Measurements from ENCODE around the gene PGLYRP4.

PGLYRP4 gene

GRCh38 chr1:153352523-153352922 is 3.9 kb upstream of the PGLYRP4 start:
- Histone ChIP-seq H3K4me1 (ENCODE audit: control insufficient read depth, insufficient read depth, low read depth, low read length) (no peaks in the 10 kb centered on the region), H2AK5ac (ENCODE audit: low read length, severe bottlenecking) (no peak overlapping the region), H3K27me3 (ENCODE audit: control insufficient read depth in 1 of 2, insufficient read depth in 1 of 2, low read length in 2 of 2) (peaks cover 9 to 84% of the 10 kb centered on the region in 2 experiments), H2AFZ (ENCODE audit: low read depth, low read length) (no peak overlapping the region), H3K18ac (ENCODE audit: low read depth in 1 of 2, low read length in 2 of 2) (no peak overlapping the region), H3K79me1 (replicated peaks; ENCODE audit: low read length, poor library complexity, severe bottlenecking) (no peaks in the 10 kb centered on the region), H2BK15ac (ENCODE audit: low read depth, poor library complexity, severe bottlenecking) (no peak overlapping the region), H3K14ac (ENCODE audit: low read length in 2 of 2) (no peak overlapping the region), H3K27ac (ENCODE audit: low read length, poor library complexity, severe bottlenecking) (no peak overlapping the region), H3K23ac (ENCODE audit: low read length in 2 of 2) (no peak overlapping the region), H3K9me3 (ENCODE audit: control insufficient read depth, low read length) (no peaks in the 10 kb centered on the region), H2BK12ac (ENCODE audit: low read length in 2 of 2) (no peak overlapping the region), H2BK120ac (ENCODE audit: low read depth, low read length) (no peak overlapping the region), H2BK5ac (ENCODE audit: low read depth, low read length, poor library complexity, severe bottlenecking) (no peak overlapping the region), H3K9ac (ENCODE audit: low read length) (no peak overlapping the region), H3K4ac (ENCODE audit: low read depth in 1 of 2, low read length in 2 of 2) (no peak overlapping the region), H3K4me3 (ENCODE audit: insufficient read depth in 1 of 2, low read depth in 1 of 2, low read length in 2 of 2) (no peak overlapping the region), H3K4me2 (ENCODE audit: low read length, poor library complexity, severe bottlenecking) (no peak overlapping the region), H4K91ac (ENCODE audit: low read length) (no peak overlapping the region), H3K36me3 (ENCODE audit: control insufficient read depth in 1 of 2, insufficient read depth in 2 of 2, low read depth in 1 of 2, low read length in 2 of 2) (no peaks in the 10 kb centered on the region), H4K8ac (ENCODE audit: low read length) (no peak overlapping the region)
- 0% methylated on average over 4 of the region's 4 CpGs for WGBS
- peak; percentile 62 for DNase-seq

- H3K4me1 ChIP-seq (ENCODE audit: control insufficient read depth, insufficient read depth, low read depth, low read length): no peaks in the 10 kb centered on the region
- no peak overlapping the region for H3K4me2 ChIP-seq (ENCODE audit: low read length, poor library complexity, severe bottlenecking)
- H3K27ac ChIP-seq (ENCODE audit: low read length, poor library complexity, severe bottlenecking): no peak overlapping the region
- H3K79me1 ChIP-seq (replicated peaks; ENCODE audit: low read length, poor library complexity, severe bottlenecking): no peaks in the 10 kb centered on the region
- H2BK12ac ChIP-seq (ENCODE audit: low read length in 2 of 2): no peak overlapping the region
- H3K36me3 ChIP-seq (ENCODE audit: control insufficient read depth in 1 of 2, insufficient read depth in 2 of 2, low read depth in 1 of 2, low read length in 2 of 2): no peaks in the 10 kb centered on the region
- no peak overlapping the region for H3K18ac ChIP-seq (ENCODE audit: low read depth in 1 of 2, low read length in 2 of 2)
- no peak for DNase-seq
- H2BK15ac ChIP-seq (ENCODE audit: low read depth, poor library complexity, severe bottlenecking): no peak overlapping the region
- peaks cover 15 to 83% of the 10 kb centered on the region in 2 experiments for H3K27me3 ChIP-seq (ENCODE audit: control insufficient read depth in 1 of 2, insufficient read depth in 1 of 2, low read length in 2 of 2)
- no peak overlapping the region for H3K14ac ChIP-seq (ENCODE audit: low read length in 2 of 2)
- no peak overlapping the region for H3K9ac ChIP-seq (ENCODE audit: low read length)
- no peak overlapping the region for H2BK5ac ChIP-seq (ENCODE audit: low read depth, low read length, poor library complexity, severe bottlenecking)
- no peak overlapping the region for H2BK120ac ChIP-seq (ENCODE audit: low read depth, low read length)
- H4K8ac ChIP-seq (ENCODE audit: low read length): no peak overlapping the region
- H3K4me3 ChIP-seq (ENCODE audit: insufficient read depth in 1 of 2, low read depth in 1 of 2, low read length in 2 of 2): no peak overlapping the region
- no peak overlapping the region for H3K23ac ChIP-seq (ENCODE audit: low read length in 2 of 2)
- H3K9me3 ChIP-seq (ENCODE audit: control insufficient read depth, low read length): no peaks in the 10 kb centered on the region
- no peak overlapping the region for H2AK5ac ChIP-seq (ENCODE audit: low read length, severe bottlenecking)
- WGBS: 50% methylated on average over 1 of the region's 1 CpG
- H2AFZ ChIP-seq (ENCODE audit: low read depth, low read length): no peak overlapping the region
- H3K4ac ChIP-seq (ENCODE audit: low read depth in 1 of 2, low read length in 2 of 2): no peak overlapping the region
- H4K91ac ChIP-seq (ENCODE audit: low read length): no peak overlapping the region
Observed at GRCh38 chr1:153350321-153350957, 1.8 kb upstream of the PGLYRP4 start.

GRCh38 chr1:153349363-153350320 is 1.0 kb upstream of the PGLYRP4 start:
- WGBS: 69% methylated on average over 17 of the region's 17 CpGs
- Histone ChIP-seq H3K27ac (ENCODE audit: low read length, poor library complexity, severe bottlenecking) (no peak overlapping the region), H3K36me3 (ENCODE audit: control insufficient read depth in 1 of 2, insufficient read depth in 2 of 2, low read depth in 1 of 2, low read length in 2 of 2) (no peaks in the 10 kb centered on the region), H3K23ac (ENCODE audit: low read length in 2 of 2) (no peak overlapping the region), H3K9me3 (ENCODE audit: control insufficient read depth, low read length) (no peaks in the 10 kb centered on the region), H3K18ac (ENCODE audit: low read depth in 1 of 2, low read length in 2 of 2) (no peak overlapping the region), H2AK5ac (ENCODE audit: low read length, severe bottlenecking) (no peak overlapping the region), H3K9ac (ENCODE audit: low read length) (no peak overlapping the region), H2BK12ac (ENCODE audit: low read length in 2 of 2) (no peak overlapping the region), H3K14ac (ENCODE audit: low read length in 2 of 2) (no peak overlapping the region), H2BK5ac (ENCODE audit: low read depth, low read length, poor library complexity, severe bottlenecking) (no peak overlapping the region), H4K91ac (ENCODE audit: low read length) (no peak overlapping the region), H4K8ac (ENCODE audit: low read length) (no peak overlapping the region), H3K4ac (ENCODE audit: low read depth in 1 of 2, low read length in 2 of 2) (no peak overlapping the region), H3K79me1 (replicated peaks; ENCODE audit: low read length, poor library complexity, severe bottlenecking) (no peaks in the 10 kb centered on the region), H3K4me3 (ENCODE audit: insufficient read depth in 1 of 2, low read depth in 1 of 2, low read length in 2 of 2) (no peak overlapping the region), H2BK15ac (ENCODE audit: low read depth, poor library complexity, severe bottlenecking) (no peak overlapping the region), H3K4me1 (ENCODE audit: control insufficient read depth, insufficient read depth, low read depth, low read length) (no peaks in the 10 kb centered on the region), H2AFZ (ENCODE audit: low read depth, low read length) (no peak overlapping the region), H2BK120ac (ENCODE audit: low read depth, low read length) (no peak overlapping the region), H3K4me2 (ENCODE audit: low read length, poor library complexity, severe bottlenecking) (no peak overlapping the region), H3K27me3 (ENCODE audit: control insufficient read depth in 1 of 2, insufficient read depth in 1 of 2, low read length in 2 of 2) (peaks cover 18 to 83% of the 10 kb centered on the region in 2 experiments)
- DNase-seq: no peak

GRCh38 chr1:153347856-153348255 is 785 bp downstream of the PGLYRP4 start:
- H2BK15ac ChIP-seq (ENCODE audit: low read depth, poor library complexity, severe bottlenecking): no peak overlapping the region
- H2BK12ac ChIP-seq (ENCODE audit: low read length in 2 of 2): no peak overlapping the region
- H2AFZ ChIP-seq (ENCODE audit: low read depth, low read length): no peak overlapping the region
- H3K23ac ChIP-seq (ENCODE audit: low read length in 2 of 2): no peak overlapping the region
- no peak overlapping the region for H3K4me3 ChIP-seq (ENCODE audit: insufficient read depth in 1 of 2, low read depth in 1 of 2, low read length in 2 of 2)
- 73% methylated on average over 7 of the region's 7 CpGs for WGBS
- H3K4ac ChIP-seq (ENCODE audit: low read depth in 1 of 2, low read length in 2 of 2): no peak overlapping the region
- no peak for DNase-seq
- H3K9me3 ChIP-seq (ENCODE audit: control insufficient read depth, low read length): no peaks in the 10 kb centered on the region
- H3K27me3 ChIP-seq (ENCODE audit: control insufficient read depth in 1 of 2, insufficient read depth in 1 of 2, low read length in 2 of 2): peaks cover 18 to 83% of the 10 kb centered on the region in 2 experiments
- no peak overlapping the region for H3K4me2 ChIP-seq (ENCODE audit: low read length, poor library complexity, severe bottlenecking)
- no peak overlapping the region for H3K27ac ChIP-seq (ENCODE audit: low read length, poor library complexity, severe bottlenecking)
- no peak overlapping the region for H3K9ac ChIP-seq (ENCODE audit: low read length)
- H2BK5ac ChIP-seq (ENCODE audit: low read depth, low read length, poor library complexity, severe bottlenecking): no peak overlapping the region
- H3K36me3 ChIP-seq (ENCODE audit: control insufficient read depth in 1 of 2, insufficient read depth in 2 of 2, low read depth in 1 of 2, low read length in 2 of 2): no peaks in the 10 kb centered on the region
- no peak overlapping the region for H3K18ac ChIP-seq (ENCODE audit: low read depth in 1 of 2, low read length in 2 of 2)
- H3K79me1 ChIP-seq (replicated peaks; ENCODE audit: low read length, poor library complexity, severe bottlenecking): no peaks in the 10 kb centered on the region
- no peak overlapping the region for H4K8ac ChIP-seq (ENCODE audit: low read length)
- H2AK5ac ChIP-seq (ENCODE audit: low read length, severe bottlenecking): no peak overlapping the region
- H2BK120ac ChIP-seq (ENCODE audit: low read depth, low read length): no peak overlapping the region
- H4K91ac ChIP-seq (ENCODE audit: low read length): no peak overlapping the region
- H3K4me1 ChIP-seq (ENCODE audit: control insufficient read depth, insufficient read depth, low read depth, low read length): no peaks in the 10 kb centered on the region
- H3K14ac ChIP-seq (ENCODE audit: low read length in 2 of 2): no peak overlapping the region

All from mesenchymal stem cell (in vitro differentiated cells and primary cell).